ACC112 (cell line): ENCODE measurements around the gene CEP112.

Experiments used
- H2AFZ ChIP-seq: fragments of 200-600 bp; sonication (generic); one replicate; pipeline ENCODE4 v1.6.0; 2017; ENCODE audit warnings: antibody characterized with exemption, low read length; ENCODE audit not compliant: unreplicated experiment
- H3K27ac ChIP-seq: fragments of 200-600 bp; sonication (generic); 2 replicates; pipeline ENCODE4 v1.5.1; 2014; ENCODE audit warnings: low read depth, mild to moderate bottlenecking, antibody characterized with exemption, low read length, moderate library complexity
- H3K27me3 ChIP-seq: fragments of 200-600 bp; sonication (generic); 2 replicates; pipeline ENCODE4 v1.6.1; 2014; ENCODE audit warnings: mild to moderate bottlenecking, antibody characterized with exemption, low read length, moderate library complexity, mixed read lengths; ENCODE audit not compliant: insufficient read depth
- H3K36me3 ChIP-seq: fragments of 200-600 bp; sonication (generic); 2 replicates; pipeline ENCODE4 v1.6.1; 2016; ENCODE audit warnings: mild to moderate bottlenecking, antibody characterized with exemption, low read length, moderate library complexity, mixed read lengths; ENCODE audit not compliant: insufficient read depth
- H3K4me1 ChIP-seq: fragments of 200-600 bp; sonication (generic); one replicate; pipeline ENCODE4 v1.6.1; 2016; ENCODE audit warnings: low read length, mixed read lengths; ENCODE audit not compliant: insufficient read depth, unreplicated experiment, control insufficient read depth
- H3K4me3 ChIP-seq: fragments of 200-600 bp; sonication (generic); 2 replicates; pipeline ENCODE4 v1.5.1; 2014; ENCODE audit warnings: mild to moderate bottlenecking, low read depth, low read length
- H3K79me2 ChIP-seq: fragments of 200-600 bp; sonication (generic); one replicate; pipeline ENCODE4 v1.6.0; 2016; ENCODE audit warnings: low read length; ENCODE audit not compliant: control insufficient read depth, unreplicated experiment, insufficient read depth

The CEP112 gene

DNA sequence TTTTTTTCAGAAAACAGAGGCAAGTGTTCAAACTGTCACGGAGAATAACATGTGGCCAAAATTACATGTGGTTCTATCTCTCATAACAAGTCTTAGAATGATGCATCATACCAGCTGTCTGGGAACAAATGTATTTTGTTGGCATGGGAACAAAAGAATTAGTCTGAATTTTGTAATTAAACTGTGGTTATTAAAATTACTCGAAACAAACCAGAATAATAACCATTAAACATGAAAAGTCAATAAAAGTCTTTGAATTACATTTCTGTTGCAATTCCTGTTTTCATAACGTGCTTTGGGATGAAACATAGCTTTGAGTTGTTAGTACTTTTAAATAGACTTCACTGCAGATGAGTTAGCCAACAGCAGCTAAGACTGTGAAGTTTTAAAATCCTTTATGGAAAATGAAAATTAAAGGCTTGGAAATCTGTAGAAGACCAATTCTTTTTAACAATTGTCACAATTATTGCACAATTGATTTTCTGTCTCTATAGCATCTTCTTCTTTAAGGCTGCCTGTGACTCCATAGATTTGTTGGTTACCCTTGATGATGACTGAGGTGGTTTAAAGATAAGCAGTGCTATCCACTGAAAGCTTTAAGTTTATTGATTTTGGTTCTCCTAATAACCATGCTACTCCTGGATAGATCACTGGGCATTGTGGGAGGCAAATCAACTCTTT, 512.6 kb downstream of the CEP112 start:
- Histone ChIP-seq H3K79me2 (no peaks in the 10 kb centered on the region), H3K4me3 (no peak overlapping the region), H3K36me3 (no peaks in the 10 kb centered on the region), H3K27ac (no peak overlapping the region), H3K4me1 (peaks cover 3% of the 10 kb centered on the region), H2AFZ (no peak overlapping the region), H3K27me3 (no peaks in the 10 kb centered on the region)

DNA sequence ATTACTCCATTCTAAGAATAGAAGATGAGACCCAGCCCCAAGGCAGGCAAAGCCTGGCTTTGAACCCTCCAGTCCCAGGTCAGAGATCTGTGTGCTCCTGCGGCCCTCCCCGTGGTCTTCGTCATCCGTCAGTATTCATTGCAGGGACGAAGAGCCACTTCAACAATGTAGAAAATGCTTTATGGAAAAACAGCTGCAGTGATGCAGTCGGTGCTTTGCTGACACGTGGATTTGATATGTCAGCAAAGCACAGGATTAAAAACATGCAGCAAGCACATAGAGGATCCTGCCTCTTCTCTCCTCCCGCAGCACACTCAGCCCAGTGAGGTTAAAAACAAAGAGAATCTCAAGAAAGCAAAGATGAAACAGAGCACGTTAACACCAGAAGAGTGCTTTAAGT, 513.4 kb downstream of the CEP112 start:
- H3K36me3 ChIP-seq = no peaks in the 10 kb centered on the region
- no peak overlapping the region for H3K27ac ChIP-seq
- no peaks in the 10 kb centered on the region for H3K79me2 ChIP-seq
- no peak overlapping the region for H3K4me3 ChIP-seq
- peaks cover 3% of the 10 kb centered on the region for H3K4me1 ChIP-seq
- H3K27me3 ChIP-seq = no peaks in the 10 kb centered on the region
- H2AFZ ChIP-seq = no peak overlapping the region

DNA sequence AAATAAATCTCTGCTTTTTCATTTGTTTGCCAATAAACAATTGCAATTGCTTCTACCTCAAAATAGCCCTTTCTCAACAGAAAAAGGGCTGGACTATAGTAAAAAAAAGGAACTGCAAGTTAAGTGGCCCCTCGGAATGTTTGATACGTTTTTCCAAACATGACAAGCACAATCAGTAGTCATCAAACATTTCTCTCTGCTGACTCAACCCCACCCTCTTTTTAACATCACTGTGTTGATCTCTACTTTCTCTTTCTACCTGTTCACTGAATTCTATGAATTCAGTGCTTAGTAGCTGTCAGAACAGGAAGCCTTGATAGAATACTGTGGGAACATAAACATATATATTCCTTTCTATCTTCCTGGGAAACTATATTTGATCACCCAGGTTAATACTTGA, 514.0 kb downstream of the CEP112 start:
- H2AFZ ChIP-seq = no peak overlapping the region
- H3K27me3 ChIP-seq = no peaks in the 10 kb centered on the region
- H3K79me2 ChIP-seq = no peaks in the 10 kb centered on the region
- no peak overlapping the region for H3K4me3 ChIP-seq
- no peak overlapping the region for H3K27ac ChIP-seq
- no peaks in the 10 kb centered on the region for H3K36me3 ChIP-seq
- peaks cover 3% of the 10 kb centered on the region for H3K4me1 ChIP-seq

DNA sequence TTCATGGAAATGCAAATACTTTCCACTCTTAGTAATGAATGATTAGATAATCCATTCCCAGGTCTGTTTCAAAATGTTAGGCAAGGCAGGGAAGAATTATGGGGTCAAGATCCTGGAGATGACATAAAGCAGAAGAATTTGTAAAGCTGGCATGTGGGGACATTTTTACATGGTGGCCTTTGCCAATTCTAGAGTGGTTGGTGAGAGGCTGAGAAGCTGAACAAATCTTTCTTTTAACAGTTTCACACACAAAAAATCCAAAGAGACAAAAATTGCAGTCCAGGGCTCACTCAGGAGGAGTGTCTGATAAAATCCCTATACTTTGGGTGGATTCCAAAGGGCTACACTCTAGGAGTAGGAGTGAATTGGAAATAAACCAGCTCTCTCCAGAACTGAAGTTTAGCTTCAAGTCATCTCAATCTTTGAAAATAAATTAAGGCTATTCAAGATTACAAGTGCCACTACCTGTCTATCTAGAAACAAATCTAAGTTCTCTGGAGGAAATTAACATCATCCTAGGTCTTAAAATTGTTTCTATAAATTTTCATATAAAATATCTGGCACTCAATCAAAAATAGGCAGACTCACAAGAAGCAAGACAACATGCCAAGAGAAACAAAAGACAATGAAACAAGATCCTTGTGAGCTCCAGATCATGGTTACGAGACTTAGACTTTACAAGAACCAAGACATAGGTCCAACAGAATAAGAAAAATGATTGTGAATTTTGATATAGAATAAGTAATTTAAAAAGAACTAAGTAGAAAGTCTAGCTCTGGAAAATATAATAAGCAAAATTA, 517.5 kb downstream of the CEP112 start:
- H2AFZ ChIP-seq = no peak overlapping the region
- no peaks in the 10 kb centered on the region for H3K27me3 ChIP-seq
- no peak overlapping the region for H3K4me3 ChIP-seq
- no peak overlapping the region for H3K27ac ChIP-seq
- H3K4me1 ChIP-seq = peaks cover 3% of the 10 kb centered on the region
- no peaks in the 10 kb centered on the region for H3K36me3 ChIP-seq
- no peaks in the 10 kb centered on the region for H3K79me2 ChIP-seq

DNA sequence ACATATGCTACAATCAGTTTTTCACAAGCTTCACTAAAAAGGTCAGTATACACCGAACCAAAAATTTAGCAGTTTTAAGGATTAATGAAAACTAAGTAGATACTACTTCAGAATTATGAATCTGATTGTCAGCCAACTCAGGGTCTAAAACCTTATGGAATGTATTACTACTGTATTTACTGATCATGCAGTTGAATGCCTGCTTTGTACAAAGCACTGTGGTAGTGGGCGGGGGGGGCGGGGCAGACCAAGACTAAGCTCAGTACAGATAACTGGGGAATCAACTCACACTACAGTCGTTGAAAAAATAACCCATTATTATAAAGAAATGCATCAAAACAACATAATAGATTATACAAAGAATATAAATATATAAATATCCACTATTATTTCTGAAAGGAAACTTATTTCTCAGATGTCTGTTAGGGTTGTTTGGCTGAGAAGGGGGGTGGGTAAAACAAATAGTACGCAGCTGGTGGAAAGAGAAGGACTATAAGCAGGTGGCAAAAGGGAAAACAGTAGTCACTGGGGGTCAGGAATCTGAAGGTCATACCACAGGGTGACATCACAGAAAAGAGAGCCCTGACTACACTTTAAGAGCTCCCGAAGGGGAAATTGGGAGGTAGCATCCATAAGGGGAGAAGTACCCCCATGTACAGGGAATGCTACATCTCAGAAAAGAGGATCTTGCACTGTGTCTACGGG, 521.1 kb downstream of the CEP112 start:
- H3K27ac ChIP-seq = no peak overlapping the region
- H3K27me3 ChIP-seq = no peaks in the 10 kb centered on the region
- H3K36me3 ChIP-seq = no peaks in the 10 kb centered on the region
- no peak overlapping the region for H2AFZ ChIP-seq
- no peak overlapping the region for H3K4me3 ChIP-seq
- H3K4me1 ChIP-seq = no peaks in the 10 kb centered on the region
- H3K79me2 ChIP-seq = no peaks in the 10 kb centered on the region

DNA sequence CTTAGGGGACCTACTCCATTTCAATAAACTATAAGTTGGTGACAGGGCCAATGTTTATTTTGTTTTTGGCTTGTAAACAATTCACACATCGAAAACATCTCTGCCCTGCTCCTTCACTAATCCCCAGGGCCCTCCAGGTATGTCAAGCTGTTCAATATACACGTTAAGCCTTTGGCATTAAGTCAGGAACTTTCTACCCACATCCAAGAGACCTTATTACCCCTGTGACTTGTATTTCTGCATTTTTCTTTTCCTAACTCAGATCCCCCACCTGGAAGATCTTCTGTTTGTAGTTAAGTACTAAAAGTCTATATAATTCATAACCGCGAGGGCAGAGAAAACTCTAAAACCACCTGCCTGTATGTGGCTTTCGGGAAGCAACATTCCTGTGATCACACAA, 523.7 kb downstream of the CEP112 start:
- H2AFZ ChIP-seq = no peak overlapping the region
- peaks cover 4% of the 10 kb centered on the region for H3K4me1 ChIP-seq
- H3K27ac ChIP-seq = no peak overlapping the region
- no peaks in the 10 kb centered on the region for H3K27me3 ChIP-seq
- H3K79me2 ChIP-seq = no peaks in the 10 kb centered on the region
- H3K36me3 ChIP-seq = no peaks in the 10 kb centered on the region
- H3K4me3 ChIP-seq = no peak overlapping the region

DNA sequence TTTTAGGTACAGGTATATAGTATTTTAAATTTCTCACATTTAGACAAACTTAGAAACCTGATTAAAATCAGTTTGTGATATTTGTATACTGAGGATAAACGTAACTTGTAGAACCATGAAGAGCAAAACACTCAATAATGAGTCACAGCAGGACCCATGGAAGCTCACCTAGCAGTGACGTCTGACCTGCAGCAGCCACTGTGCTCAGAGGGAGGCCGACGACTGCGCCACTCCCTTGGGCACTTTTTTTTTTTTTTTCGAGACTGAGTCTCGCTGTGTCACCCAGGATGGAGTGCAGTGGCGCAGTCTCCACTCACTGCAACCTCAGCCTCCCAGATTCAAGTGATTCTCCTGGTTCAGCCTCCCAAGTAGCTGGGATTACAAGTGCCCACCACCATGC, 524.3 kb downstream of the CEP112 start:
- peaks cover 4% of the 10 kb centered on the region for H3K4me1 ChIP-seq
- H3K4me3 ChIP-seq = no peak overlapping the region
- no peaks in the 10 kb centered on the region for H3K79me2 ChIP-seq
- no peak overlapping the region for H3K27ac ChIP-seq
- no peaks in the 10 kb centered on the region for H3K36me3 ChIP-seq
- H3K27me3 ChIP-seq = no peaks in the 10 kb centered on the region
- H2AFZ ChIP-seq = no peak overlapping the region

DNA sequence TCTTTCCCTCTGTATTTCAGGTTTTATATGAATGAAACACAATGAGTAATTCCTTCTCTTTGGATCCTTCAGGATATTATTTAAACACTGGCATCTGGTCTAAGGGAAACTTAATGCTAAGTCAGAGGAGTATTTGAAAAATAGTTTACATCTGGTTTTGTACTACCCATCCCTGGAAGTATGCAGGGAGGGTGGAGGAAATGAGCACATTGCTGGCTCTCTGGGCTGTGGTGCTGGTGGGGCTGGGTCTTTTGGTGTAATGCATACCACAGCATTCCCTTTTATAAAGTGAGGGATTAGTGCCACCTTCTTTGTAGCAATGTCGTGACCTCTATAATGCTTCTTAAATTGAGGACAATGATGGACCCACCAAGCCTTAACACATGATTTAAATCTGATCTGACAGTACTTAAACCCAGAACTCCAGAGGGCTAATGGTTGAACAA, 525.0 kb downstream of the CEP112 start:
- H3K36me3 ChIP-seq = no peaks in the 10 kb centered on the region
- H3K4me3 ChIP-seq = no peak overlapping the region
- H3K4me1 ChIP-seq = peaks cover 4% of the 10 kb centered on the region
- H2AFZ ChIP-seq = no peak overlapping the region
- no peaks in the 10 kb centered on the region for H3K27me3 ChIP-seq
- H3K79me2 ChIP-seq = no peaks in the 10 kb centered on the region
- no peak overlapping the region for H3K27ac ChIP-seq

DNA sequence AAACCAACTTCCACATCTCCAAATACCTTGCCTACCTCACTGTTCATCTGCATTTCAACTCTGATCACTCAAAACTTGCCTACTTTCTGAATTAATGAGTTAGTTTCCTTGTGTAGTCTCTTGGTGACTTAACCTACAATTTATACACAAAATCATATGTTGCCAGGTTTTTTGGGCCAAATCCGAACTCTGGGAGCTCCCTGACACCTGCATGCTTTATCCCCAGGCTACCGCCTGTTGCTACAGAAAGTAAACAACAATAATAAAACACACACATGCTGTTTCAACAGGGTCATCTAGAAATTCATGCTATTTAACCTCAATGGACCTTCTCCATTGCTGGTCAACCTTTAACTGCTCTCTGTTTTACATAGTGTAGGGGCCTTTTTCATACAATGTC, 526.0 kb downstream of the CEP112 start:
- no peak overlapping the region for H2AFZ ChIP-seq
- H3K36me3 ChIP-seq = no peaks in the 10 kb centered on the region
- H3K4me1 ChIP-seq = peaks cover 11% of the 10 kb centered on the region
- no peak overlapping the region for H3K4me3 ChIP-seq
- no peak overlapping the region for H3K27ac ChIP-seq
- no peaks in the 10 kb centered on the region for H3K27me3 ChIP-seq
- no peaks in the 10 kb centered on the region for H3K79me2 ChIP-seq

DNA sequence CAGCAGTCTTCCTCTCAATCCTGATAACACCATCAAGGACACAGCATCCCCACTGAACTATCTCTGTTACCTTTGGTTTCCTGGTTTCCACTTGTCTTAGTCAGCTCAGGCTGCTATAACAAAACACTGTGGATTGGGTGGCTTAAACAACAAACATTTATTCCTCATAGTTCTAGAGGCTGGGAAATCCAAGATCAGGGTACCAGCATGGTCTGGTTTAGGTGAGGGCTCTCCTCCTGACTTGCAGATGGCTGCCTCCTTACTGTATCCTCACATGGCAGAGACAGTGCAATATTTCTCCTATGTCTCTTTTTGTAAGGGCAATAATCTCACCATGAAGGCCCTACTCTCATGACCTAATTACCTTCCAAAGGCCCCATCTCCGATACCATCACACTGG, 527.2 kb downstream of the CEP112 start:
- no peak overlapping the region for H3K4me3 ChIP-seq

More for the DNA sequence above, 527.2 kb downstream of the CEP112 start:
- Histone ChIP-seq H2AFZ (no peak overlapping the region), H3K4me1 (peaks cover 15% of the 10 kb centered on the region), H3K79me2 (no peaks in the 10 kb centered on the region), H3K36me3 (no peaks in the 10 kb centered on the region), H3K27me3 (no peaks in the 10 kb centered on the region), H3K27ac (no peak overlapping the region; the same call in 1 of the 2 replicates)
